ENCODE results near the gene MAGI2. TPM values are rescaled to one million over a fixed set of nuclear protein-coding genes. Genes with fewer than 3 reads are reported as not detected.
"Not testable (repeated sequence)": the region's sequence is repeated elsewhere in the genome, so short reads cannot be mapped to it uniquely, and the experiment has no call there.

Gene MAGI2
- total RNA-seq, 1 donor from 2014 or later, result 6.0 TPM

DNA sequence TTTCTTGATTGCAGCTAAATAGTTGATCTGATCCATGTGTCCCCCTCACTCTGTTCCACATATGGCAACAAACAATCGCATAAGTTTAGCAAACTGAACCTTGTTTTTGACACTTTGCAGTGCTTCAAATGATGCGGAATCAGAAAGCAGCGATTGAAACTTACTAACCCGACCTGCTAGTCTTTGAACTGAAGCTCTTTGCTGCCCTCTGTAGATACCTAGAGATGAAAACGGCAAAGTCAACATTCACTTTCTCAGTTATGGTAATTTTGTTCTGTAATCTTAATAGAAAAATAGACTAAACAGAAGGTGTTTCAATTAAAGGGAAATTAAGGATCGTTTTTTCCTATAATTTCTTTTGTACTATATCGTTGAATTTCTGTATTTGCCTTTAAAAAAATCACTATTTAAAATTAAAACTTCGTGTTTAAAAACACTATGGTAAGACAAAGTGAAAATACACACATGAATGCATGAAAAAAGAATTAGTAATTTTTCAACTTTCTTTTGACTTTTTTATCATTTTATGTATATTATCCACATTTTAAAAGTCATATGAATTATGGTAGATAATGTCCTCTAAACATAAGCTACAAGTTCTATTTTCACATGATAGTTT lies 276.5 kb downstream of the MAGI2 start:
- peak; percentile 71 for DNase-seq (ENCODE audit: low read depth)

DNA sequence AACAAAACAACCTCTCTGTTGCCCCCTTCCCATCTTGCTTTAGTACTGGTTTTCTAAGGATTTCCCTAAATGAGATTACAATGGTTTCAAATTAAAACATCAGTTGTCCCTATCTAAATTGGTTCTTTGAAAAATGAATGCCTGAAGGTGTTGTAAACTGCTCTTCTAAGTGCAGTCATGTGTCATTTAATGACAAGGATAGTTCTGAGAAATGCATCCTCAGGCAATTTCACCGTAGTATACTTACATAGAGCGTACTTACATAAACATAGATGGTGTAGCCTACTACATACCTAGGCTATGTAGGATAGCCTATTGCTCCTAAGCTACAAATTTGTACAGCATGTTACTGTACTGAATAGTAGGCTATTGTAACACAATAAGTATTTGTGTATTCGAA lies 278.1 kb downstream of the MAGI2 start:
- DNase-seq (ENCODE audit: low read depth), result no peak

DNA sequence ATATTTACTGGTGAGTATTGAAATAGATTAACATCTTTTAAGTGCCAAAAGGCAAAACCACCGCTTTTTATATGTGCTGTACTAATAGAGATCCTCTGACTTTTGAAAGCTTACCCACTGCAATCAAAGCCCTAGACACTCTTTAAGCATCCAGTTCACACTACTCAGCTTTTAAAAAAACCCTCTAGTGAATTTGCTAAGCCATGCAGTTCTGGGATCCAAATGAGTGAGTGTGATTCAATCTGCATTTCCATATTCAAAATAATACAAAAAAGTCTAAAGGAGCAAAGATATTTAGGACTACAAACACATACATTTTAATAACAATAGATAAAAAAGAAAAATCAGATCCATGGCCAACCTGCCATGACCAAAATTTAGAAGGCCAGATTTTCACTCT lies 288.2 kb downstream of the MAGI2 start:
- no peak for DNase-seq (ENCODE audit: low read depth)

DNA sequence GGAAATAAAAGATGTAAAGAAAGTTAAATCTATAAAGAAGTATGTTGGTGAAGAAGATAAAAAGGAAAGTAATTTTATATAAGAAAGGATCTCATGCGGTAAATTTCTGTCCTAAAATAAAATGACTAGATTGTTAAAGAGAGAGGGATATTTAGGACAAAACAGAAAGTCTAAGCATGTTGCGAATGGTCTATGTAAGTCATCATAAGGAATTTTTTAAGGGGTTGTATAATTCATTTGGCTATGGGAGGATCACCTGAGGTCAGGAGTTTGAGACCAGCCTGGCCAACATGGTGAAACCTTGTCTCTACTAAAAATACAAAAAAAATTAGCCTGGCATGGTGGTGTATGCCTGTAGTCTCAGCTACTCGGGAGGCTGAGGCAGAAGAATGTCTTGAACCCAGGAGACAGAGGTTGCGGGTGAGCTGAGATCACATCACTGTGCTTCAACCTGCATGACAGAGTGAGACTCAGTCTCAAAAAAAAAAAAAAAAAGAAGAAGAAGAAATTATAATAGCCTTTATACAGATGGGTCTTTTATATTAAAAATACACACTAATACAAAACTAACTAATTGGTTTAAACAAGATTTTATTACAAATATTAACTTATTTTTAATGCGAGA lies 294.3 kb downstream of the MAGI2 start:
- DNase-seq (ENCODE audit: low read depth), result no peak

DNA sequence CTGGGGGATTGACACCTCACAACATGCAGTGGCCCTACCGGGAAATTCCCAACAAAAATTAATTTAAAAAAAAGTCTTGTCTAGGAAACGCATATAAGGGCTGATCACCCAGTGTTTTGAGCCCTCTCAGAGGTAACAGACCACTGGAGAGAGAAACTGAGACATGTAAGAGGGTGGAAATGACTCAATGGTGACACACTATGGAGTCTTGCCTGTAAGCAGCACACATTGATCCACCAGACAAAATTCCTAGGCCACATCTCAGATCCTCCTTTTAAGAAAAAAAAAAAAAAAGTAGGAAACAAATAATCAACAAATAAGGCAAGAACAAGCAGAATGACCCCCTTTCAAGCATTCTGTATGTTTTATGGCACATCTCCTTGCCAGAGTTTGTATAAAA lies 296.2 kb downstream of the MAGI2 start:
- DNase-seq (ENCODE audit: low read depth), result no peak

DNA sequence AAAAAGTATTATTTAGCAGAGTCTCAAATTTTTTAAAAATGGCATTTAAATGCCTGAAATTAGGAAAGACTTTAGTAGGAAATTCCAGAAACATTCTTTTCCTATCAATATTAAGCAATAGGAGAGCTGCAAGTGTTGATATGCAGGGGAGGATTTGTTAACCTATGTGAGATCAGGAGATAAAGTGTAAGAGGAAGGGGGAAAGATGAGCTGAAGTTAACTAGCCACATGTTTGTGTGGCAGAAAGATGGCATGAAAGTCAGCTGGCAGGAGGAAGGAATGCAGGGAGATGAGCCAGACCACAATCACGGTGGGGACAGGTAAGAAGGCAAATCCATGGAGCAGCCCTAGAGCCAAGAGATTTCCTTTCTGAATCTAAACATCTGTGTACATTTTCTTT lies 303.6 kb downstream of the MAGI2 start:
- no peak for DNase-seq (ENCODE audit: low read depth)

DNA sequence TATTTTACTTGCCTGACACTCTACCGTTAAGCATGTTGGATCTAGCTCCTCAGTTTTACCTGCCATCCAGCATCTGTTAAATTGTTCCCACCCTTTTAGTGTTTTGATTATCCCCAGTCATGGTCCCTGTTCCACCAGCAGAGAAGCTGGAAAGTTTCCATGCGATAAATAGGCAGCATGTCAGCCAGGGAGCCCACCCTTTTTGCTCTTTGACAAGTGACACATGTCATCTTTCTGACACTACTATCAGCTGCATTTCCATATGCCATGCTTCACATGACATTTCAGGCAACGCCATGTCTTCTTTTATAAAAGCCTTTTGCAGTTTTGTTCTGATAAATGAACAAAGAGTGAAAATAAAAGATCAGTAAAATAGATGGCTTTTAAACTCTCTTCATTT lies 310.8 kb downstream of the MAGI2 start:
- no peak for DNase-seq (ENCODE audit: low read depth)

DNA sequence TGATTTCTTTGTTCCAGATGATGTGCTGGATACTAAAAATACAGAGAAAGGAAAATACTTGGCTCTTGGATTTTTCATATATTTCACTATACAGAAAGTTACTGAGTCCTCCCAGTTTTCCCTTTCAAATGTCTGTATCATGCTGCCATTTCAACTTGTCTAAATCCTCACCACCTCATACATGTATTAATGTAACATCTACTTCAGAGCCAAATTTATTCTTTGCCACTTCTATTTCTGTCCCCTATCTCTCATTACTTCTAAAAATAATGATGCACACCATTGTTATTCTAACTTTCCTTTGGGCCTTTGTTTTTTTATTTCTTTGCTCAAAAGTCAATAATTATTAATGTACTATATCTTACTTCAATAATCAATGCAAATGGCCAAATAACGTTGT lies 312.2 kb downstream of the MAGI2 start:
- peak; percentile 32 for DNase-seq (ENCODE audit: low read depth)

DNA sequence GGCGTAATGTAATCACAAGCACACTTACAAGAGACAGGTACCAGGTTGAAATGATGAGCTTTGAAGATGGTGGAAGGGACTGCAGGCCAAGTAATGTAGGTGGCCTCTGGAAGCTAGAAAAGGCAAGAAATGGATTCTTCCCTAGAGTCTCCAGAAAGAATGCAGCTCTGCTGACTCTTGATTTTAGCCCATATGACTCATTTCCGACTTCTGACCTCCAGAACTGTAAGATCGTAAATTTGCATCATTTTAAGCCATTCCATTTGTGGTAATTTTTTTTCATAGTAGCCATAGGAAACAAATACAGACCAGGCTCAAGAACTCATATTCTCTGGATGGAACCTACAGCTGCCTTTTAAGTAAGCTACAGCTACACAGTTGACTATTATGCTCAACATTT lies 315.5 kb downstream of the MAGI2 start:
- peak; percentile 13 for DNase-seq (ENCODE audit: low read depth)

DNA sequence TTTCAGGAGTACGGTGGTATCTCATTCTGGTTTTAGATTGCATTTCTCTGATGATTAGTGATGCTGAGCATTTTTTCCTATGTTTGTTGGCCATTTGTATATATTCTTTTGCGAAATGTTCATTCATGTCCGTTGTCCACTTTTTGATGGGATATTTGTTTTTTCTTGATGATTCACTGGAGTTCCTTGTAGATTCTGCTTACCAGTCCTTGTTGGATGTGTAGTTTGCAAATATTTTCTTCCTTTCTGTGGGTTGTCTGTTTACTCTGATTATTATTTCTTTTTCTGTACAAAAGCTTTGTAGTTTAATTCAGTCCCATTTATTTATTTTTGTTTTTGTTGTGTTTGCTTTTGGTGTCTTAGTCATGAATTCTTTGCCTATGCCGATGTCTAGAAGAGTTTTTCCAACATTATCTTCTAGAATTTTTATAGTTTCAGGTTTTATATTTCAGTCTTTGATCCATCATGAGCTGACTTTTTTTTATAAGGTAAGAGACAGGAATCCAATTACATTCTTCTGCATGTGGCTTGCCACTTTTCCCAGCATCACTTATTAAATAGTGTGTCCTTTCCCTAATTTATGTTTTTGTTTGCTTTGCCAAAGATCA lies 320.5 kb downstream of the MAGI2 start:
- no peak for DNase-seq (ENCODE audit: low read depth)

DNA sequence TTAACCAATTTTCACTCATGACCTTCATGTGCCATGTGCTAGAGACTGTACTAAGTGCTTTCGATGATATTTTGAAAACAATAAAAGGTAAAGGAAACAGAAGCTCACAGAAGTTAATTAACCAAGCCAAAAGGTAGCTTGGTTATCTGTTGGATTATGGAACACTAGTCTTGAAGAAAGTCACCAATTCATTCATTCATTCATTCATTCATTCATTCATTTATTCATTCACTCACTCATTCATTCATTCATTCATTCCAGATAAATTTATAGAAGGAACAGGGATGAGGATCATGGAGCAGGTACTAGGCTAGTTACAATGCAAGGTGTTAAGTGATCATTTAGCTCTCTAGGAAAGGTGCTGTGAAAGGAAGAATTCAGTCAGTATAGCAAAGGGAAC lies 322.8 kb downstream of the MAGI2 start:
- DNase-seq (ENCODE audit: low read depth), result no peak

DNA sequence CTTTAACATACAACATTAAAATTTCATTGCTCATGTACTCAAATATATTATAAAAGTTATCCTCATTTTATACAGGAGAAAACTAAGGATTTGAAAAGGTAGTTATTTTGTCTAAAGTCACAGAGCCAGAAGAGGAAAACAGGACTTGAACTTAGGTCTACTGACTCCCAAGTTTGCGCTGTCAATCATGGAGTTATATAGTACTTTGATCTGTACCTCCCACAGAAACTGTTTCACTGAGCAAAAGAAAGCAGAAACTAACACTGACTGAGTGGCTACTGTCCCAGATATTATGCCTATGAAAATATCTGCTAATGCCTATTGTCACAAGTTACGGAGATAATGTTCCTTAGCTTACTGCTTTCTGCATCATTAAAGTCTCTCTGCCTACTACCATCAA lies 329.1 kb downstream of the MAGI2 start:
- no peak for DNase-seq (ENCODE audit: low read depth)

DNA sequence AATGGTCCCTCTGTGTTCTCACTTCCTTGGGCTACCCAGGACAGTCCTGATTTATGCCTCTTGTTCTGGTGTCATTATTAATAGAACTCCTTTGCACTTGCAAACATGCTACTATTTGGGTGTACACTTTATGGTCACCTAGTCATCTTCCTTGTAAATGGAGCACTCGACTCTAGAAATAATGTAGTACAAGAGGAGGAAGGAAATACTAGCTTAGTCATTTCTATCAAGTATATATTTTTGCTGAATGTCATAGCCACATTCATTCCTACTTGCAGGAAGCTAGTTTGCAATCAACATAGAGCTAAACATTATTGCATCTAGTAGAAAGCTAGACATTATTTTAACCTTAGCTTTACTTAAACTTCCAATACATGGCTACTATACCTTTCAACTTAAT lies 335.3 kb downstream of the MAGI2 start:
- DNase-seq (ENCODE audit: low read depth), result no peak

DNA sequence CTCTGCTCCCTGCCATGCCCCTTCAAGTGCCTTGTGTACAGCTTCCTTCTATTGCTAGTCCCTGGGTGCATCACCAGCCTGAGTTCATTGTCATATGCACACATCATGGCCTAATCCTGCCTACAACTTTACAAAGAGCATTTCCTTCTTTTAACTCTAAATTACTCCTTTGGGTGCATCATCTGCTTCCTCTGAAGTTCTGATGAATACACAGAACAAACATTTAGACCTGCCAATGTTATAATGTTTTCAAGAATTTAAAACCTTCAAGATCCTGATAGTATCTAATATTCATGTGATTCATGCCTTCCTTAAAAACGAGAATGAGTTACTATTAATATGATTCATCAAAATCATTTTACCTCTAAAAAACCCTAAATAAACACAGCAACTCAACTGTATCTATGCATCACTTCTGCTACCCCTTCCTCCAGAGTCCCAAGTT lies 357.1 kb downstream of the MAGI2 start:
- DNase-seq (ENCODE audit: low read depth), result no peak

DNA sequence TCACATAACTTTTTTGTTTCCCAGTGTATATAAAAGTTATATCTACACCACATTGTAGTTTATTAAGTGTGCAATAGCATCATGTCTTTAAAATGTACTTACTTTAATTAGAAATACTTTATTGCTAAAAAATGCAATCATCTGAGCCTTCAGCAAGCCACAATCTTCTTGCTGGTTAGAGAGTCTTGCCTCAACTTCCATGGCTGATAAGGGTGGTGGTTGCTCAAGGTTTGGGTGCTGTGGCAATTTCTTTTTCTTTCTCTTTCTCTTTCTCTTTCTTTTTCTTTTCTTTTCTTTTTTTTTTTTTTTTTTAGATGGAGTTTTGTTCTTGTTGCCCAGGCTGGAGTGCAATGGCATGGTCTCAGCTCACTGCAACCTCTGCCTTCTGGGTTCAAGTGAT lies 360.0 kb downstream of the MAGI2 start:
- DNase-seq (ENCODE audit: low read depth), result no peak

DNA sequence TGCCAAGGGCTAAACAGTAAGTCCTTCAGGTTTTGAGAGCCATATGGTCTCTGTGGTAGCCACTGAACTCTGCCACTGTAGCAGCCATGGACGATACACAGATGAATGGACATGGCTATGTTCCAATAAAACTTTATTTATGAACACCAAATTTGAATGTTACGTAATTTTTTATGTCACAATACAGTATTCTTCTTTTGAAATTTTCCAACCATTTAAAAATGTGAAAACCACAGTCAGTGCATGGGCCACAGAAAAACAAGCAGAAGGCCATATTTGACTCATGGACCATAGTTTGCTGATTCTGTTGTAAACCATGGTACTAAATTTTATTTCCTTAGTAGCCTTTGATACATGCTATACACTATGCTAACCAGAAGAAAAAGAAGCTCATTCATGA lies 361.8 kb downstream of the MAGI2 start:
- peak; percentile 4 for DNase-seq (ENCODE audit: low read depth)

DNA sequence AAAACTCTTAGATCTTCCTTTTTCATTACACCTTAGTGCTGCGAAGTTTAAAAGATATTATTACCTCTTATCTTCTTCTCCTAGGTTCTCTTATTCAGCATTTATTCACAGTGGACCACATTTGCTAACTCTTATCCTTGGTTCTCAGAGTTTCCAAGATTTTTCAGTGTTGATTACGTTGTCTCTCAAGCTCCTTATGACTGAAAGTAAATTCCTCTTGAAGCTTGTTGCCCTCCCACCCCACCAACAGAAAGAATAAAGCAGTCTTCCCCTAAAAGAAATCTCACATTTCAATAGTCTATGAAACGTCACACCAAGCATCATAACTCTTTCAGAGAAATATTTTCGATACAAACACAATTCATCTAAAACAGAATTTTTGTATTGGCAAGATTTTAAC lies 362.5 kb downstream of the MAGI2 start:
- no peak for DNase-seq (ENCODE audit: low read depth)

DNA sequence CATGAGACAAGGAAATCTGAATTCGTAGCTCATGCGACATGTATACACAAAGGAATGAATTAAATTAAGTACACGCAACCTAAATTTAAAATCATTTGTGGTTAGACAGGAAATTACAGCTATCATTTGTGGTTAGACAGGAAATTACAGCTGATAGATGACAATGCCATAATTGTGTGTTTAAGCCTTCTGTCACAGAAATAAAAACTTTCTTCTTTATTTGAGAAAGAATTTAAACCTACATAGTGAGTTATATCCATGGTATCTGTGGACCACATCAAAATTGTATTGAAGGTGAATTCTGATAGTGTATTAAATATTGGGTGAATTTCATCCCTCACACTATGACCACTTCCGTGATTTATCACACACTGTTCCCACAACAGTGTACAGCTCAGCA lies 362.9 kb downstream of the MAGI2 start:
- no peak for DNase-seq (ENCODE audit: low read depth)

DNA sequence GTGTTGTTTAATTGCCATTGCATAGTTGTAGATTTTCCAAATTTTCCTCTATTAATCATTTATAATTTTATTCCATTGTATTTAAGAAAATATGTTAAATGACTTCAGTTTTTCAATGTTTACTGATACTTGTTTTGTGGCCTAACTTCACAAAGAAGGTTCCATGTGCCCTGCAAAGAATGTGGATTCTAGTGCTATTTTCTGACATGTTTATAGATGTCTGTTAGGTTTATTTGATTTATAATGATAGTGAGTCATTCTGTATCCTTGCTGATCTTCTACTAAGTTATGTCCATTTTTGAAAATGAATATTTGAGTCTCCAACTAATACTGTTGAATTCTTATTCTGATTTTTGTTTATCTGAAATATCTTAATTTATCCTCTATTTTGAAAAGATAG lies 369.0 kb downstream of the MAGI2 start:
- no peak for DNase-seq (ENCODE audit: low read depth)

DNA sequence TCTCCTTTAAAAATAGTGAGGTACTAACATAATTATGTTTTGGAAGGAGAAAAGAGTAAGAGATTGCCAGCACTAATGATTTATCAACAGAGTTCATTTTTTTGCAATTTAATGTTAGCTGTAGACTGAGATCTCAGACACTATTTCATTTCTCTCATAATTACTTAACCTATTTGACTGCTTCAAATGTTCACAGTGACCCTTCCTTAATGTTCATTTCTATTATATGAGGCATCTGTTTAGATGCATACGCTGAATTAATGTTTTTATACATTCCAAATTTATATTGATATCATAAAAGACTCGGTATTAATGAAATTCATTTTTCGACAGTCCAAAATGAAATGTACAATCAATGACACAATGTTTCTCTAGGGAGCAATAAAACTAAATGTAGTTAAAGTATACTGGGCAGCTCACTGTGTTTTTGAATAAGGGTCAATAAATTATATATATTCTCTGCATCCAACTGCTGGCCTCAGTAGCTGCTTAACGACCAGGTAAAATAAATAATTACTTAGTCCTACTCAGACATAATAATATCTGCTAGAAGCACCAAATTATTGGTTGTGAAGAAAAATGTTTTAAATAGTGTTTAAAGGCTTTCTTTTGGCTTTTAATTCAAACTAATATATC lies 373.4 kb downstream of the MAGI2 start:
- DNase-seq (ENCODE audit: low read depth), result no peak

DNA sequence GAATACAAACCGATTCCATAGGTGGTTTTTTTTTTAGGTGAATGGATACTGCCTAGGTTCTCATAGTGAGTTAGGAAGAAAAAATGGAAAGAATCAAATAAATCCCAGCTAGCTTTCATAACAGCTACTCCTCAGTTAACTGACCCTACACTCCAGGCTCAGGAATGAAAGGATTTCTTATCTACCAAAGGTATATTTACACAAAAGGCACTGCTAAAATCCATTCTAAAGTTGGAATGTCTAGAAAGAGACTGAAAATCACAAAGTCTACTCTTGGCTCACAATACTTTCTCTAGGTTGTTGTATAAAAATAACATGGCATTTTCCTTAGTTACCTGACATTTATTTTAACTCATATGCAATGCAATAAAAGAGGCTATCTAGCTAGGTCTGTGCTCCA lies 375.2 kb downstream of the MAGI2 start:
- no peak for DNase-seq (ENCODE audit: low read depth)

DNA sequence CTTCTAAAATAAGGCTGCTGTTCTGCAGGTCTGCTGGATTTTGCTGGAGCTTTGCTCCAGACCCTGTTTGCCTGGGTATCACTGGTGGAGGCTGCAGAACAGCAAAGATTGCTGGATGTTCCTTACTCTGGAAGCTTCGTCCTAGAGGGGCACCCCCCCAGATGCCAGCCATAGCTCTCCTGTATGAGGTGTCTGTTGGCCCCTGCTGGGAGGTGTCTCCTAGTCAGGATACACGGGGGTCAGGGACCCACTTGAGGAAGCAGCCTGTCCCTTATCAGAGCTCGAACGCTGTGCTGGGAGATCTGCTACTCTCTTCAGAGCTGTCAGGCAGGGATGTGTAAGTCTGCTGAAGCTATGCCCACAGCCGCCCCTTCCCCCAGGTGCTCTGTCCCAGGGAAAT lies 382.3 kb downstream of the MAGI2 start:
- DNase-seq (ENCODE audit: low read depth), result not testable (repeated sequence)

Data from myocyte (in vitro differentiated cells).